HG03103 (cell line): Measurements from ENCODE around the gene PARP11.

Experiments
- ATAC-seq: cut with Tn5 transposase; IDR thresholded peaks from one replicate; pipeline ENCODE4 v1.9.1; 2021; ENCODE audit warnings: low read depth; ENCODE audit not compliant: unreplicated experiment

The PARP11 gene

GRCh38 chr12:3775385-3776035 lies 97.7 kb downstream of the PARP11 start:
- ATAC-seq = no peak

DNA sequence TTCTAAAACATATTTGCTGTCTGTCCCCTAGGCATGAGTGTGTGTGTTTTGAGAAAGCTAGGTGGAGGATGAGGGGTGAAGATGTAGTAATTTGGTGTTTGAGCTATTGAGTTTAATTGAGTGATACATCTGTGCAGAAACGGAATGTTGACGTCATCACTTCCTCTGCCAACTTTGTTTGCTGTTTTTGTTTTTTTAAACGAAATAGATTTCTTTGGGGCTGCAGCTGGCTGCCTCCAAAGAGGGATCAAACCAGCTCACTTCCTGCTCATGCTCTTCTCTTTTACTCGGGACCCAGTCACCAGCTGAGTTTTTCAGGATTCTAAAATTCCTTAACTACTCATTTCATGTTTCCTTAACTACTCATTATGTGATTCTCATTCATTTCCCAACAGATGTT lies 100.8 kb downstream of the PARP11 start:
- no peak for ATAC-seq

DNA sequence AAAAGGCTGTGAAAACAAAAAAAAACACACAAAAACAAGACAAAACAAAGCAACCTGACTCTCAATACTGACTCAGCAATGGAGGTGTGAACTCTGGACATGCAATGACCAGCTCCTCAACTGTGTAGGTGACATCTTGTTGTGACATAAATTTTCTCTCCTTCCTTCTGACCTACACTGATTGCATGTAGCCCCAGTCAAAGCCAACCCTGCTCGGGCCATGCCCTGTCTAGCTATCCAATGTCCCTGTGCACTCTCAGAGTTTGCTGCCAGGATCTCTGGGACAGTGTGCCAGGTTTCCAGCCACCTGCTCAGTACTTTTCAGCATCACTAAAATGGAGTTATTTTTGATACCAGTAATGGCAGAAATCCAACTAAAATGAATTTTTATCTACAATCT lies 101.3 kb downstream of the PARP11 start:
- ATAC-seq = no peak

GRCh38 chr12:3770891-3771290 lies 102.3 kb downstream of the PARP11 start:
- no peak for ATAC-seq

DNA sequence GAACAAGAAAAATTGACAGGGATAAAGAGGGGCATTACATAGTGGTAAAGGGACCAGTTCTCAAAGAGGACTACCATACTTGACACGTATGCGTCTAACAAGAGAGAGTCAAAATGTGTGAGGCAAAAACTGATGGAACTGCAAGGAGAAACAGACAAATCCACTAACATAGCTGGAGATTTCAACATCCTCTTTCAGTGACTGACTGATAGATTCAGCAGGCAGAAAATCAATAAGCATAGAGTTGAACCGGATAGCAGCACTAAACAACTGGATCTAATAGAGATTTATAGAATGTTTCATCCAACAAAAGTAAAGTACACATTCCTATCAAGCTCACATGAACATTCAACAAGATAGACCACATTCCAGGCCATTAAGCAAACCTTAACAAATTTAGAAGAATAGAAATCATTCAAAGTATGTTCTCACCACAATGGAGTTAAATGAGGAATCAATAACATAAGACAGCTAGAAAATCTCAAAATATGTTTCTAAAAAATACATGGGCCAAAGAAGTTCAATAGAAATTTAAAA lies 104.2 kb downstream of the PARP11 start:
- no peak for ATAC-seq

GRCh38 chr12:3761116-3761735 lies 112.0 kb downstream of the PARP11 start:
- no peak for ATAC-seq

DNA sequence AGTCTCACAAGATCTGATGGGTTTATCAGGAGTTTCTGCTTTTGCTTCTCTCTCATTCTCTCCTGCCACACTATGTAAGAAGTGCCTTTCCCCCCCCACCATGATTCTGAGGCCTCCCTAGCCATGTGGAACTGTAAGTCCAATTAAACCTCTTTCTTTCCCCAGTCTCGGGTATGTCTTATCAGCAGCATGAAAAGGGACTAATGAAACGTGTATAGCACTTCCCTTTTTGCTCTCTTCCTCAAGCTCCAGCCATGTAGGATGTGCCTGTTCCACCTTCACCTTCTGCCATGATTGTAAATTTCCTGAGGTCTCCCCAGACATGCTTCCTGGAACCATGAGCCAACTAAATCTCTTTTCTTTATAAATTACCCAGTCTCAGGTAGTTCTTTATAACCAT lies 113.3 kb downstream of the PARP11 start:
- ATAC-seq = no peak
